HAP-1 (cell line): ENCODE results near the gene RAB11B.
"Not testable (repeated sequence)": the region's sequence is repeated elsewhere in the genome, so short reads cannot be mapped to it uniquely, and the experiment has no call there.

Experiments
- DNase-seq, 2 experiments: peaks; one replicate each; pipeline ENCODE4 v3.0.0-alpha.2; 2016 to 2020; ENCODE audit warnings: low spot score in 2 of 2
- H3K27me3 ChIP-seq: fragments of 250-450 bp; sonication (Bioruptor Pico); 2 replicates; pipeline ENCODE4 v1.5.1; 2020; ENCODE audit warnings: low read depth, mild to moderate bottlenecking, moderate library complexity
- H3K36me3 ChIP-seq: fragments of 250-450 bp; sonication (Bioruptor Pico); replicated peaks from 2 replicates; pipeline ENCODE4 v1.5.1; 2020; ENCODE audit warnings: mild to moderate bottlenecking
- H3K4me1 ChIP-seq: fragments of 250-450 bp; sonication (Bioruptor Pico); 2 replicates; pipeline ENCODE4 v1.5.1; 2020; ENCODE audit warnings: mild to moderate bottlenecking
- H3K4me3 ChIP-seq: fragments of 250-450 bp; sonication (Bioruptor Pico); 2 replicates; pipeline ENCODE4 v1.5.1; 2020; ENCODE audit warnings: mild to moderate bottlenecking, moderate library complexity
- H3K9me3 ChIP-seq: fragments of 250-450 bp; sonication (Bioruptor Pico); 2 replicates; pipeline ENCODE4 v1.5.1; 2020; ENCODE audit warnings: mild to moderate bottlenecking, moderate library complexity
- in situ Hi-C: fragments of 300-500 bp; cut with MboI; formaldehyde crosslinking; loops from 3 replicates; pipeline ENCODE4 v1.14.3; 2020; ENCODE audit warnings: low sequenced_read_pairs, inconsistent platforms, mixed read lengths

Gene RAB11B

GRCh38 chr19:8413629-8413995, 23.5 kb downstream of the RAB11B start:
- no peaks in the 10 kb centered on the region for H3K9me3 ChIP-seq
- peak overlapping the region; percentile 55 for H3K4me3 ChIP-seq
- in situ Hi-C loops = no loop called here
- H3K4me1 ChIP-seq = peaks cover 18% of the 10 kb centered on the region
- no peak for DNase-seq
- H3K27me3 ChIP-seq = no peaks in the 10 kb centered on the region
- no peaks in the 10 kb centered on the region for H3K36me3 ChIP-seq

- H3K9me3 ChIP-seq = no peaks in the 10 kb centered on the region
- H3K4me3 ChIP-seq = no peak overlapping the region
- H3K36me3 ChIP-seq = no peaks in the 10 kb centered on the region
- peaks cover 18% of the 10 kb centered on the region for H3K4me1 ChIP-seq
- no peaks in the 10 kb centered on the region for H3K27me3 ChIP-seq
- in situ Hi-C loops = no loop called here
- DNase-seq = no peak
Observed at GRCh38 chr19:8416796-8417195, 26.6 kb downstream of the RAB11B start.

- Histone ChIP-seq H3K36me3 (no peaks in the 10 kb centered on the region), H3K4me3 (no peak overlapping the region), H3K9me3 (no peaks in the 10 kb centered on the region), H3K27me3 (no peaks in the 10 kb centered on the region), H3K4me1 (peaks cover 2% of the 10 kb centered on the region; the same call in 1 of the 2 replicates)
- in situ Hi-C loops = no loop called here
- no peak for DNase-seq
Observed at GRCh38 chr19:8421484-8422461, 31.6 kb downstream of the RAB11B start.

GRCh38 chr19:8423817-8424223, 33.7 kb downstream of the RAB11B start:
- Histone ChIP-seq H3K4me3 (no peak overlapping the region), H3K27me3 (no peaks in the 10 kb centered on the region), H3K9me3 (no peaks in the 10 kb centered on the region), H3K36me3 (no peaks in the 10 kb centered on the region), H3K4me1 (peaks cover 2% of the 10 kb centered on the region; the same call in 1 of the 2 replicates)
- DNase-seq = peak; percentile 35 to 73
- in situ Hi-C loops = no loop called here

GRCh38 chr19:8425331-8425730, 35.2 kb downstream of the RAB11B start:
- in situ Hi-C loops, H3K4me1 ChIP-seq, DNase-seq, H3K4me3 ChIP-seq, H3K36me3 ChIP-seq, H3K9me3 ChIP-seq, H3K27me3 ChIP-seq: not testable (repeated sequence)

GRCh38 chr19:8426283-8426682, 36.1 kb downstream of the RAB11B start:
- H3K4me3 ChIP-seq = no peak overlapping the region
- H3K36me3 ChIP-seq = no peaks in the 10 kb centered on the region
- peaks cover 2% of the 10 kb centered on the region; the same call in 1 of the 2 replicates for H3K4me1 ChIP-seq
- no peak for DNase-seq
- no peaks in the 10 kb centered on the region for H3K27me3 ChIP-seq
- in situ Hi-C loops = no loop called here
- H3K9me3 ChIP-seq = no peaks in the 10 kb centered on the region

GRCh38 chr19:8429044-8429443, 38.9 kb downstream of the RAB11B start:
- DNase-seq = no peak
- Histone ChIP-seq H3K4me1 (no peaks in the 10 kb centered on the region), H3K27me3 (no peaks in the 10 kb centered on the region), H3K4me3 (no peak overlapping the region), H3K36me3 (no peaks in the 10 kb centered on the region), H3K9me3 (no peaks in the 10 kb centered on the region)
- in situ Hi-C loops = no loop called here

- Histone ChIP-seq H3K4me3 (no peak overlapping the region), H3K27me3 (no peaks in the 10 kb centered on the region), H3K36me3 (no peaks in the 10 kb centered on the region), H3K9me3 (no peaks in the 10 kb centered on the region), H3K4me1 (no peaks in the 10 kb centered on the region)
- no peak for DNase-seq
- in situ Hi-C loops = no loop called here
Observed at GRCh38 chr19:8429826-8430225, 39.7 kb downstream of the RAB11B start.

- no peak for DNase-seq
- H3K4me3 ChIP-seq = no peak overlapping the region
- in situ Hi-C loops = no loop called here
- no peaks in the 10 kb centered on the region for H3K36me3 ChIP-seq
- no peaks in the 10 kb centered on the region for H3K4me1 ChIP-seq
- no peaks in the 10 kb centered on the region for H3K9me3 ChIP-seq
- H3K27me3 ChIP-seq = no peaks in the 10 kb centered on the region
Observed at GRCh38 chr19:8430650-8431049, 40.5 kb downstream of the RAB11B start.

GRCh38 chr19:8438236-8438635, 48.1 kb downstream of the RAB11B start:
- H3K27me3 ChIP-seq = no peaks in the 10 kb centered on the region
- no peak overlapping the region for H3K4me3 ChIP-seq
- in situ Hi-C loops = no loop called here
- no peaks in the 10 kb centered on the region for H3K9me3 ChIP-seq
- no peak for DNase-seq
- no peaks in the 10 kb centered on the region for H3K36me3 ChIP-seq
- no peaks in the 10 kb centered on the region; the same call in 1 of the 2 replicates for H3K4me1 ChIP-seq

- Histone ChIP-seq H3K27me3 (no peaks in the 10 kb centered on the region), H3K36me3 (peaks cover 14% of the 10 kb centered on the region), H3K4me1 (peaks cover 4% of the 10 kb centered on the region), H3K4me3 (no peak overlapping the region), H3K9me3 (no peaks in the 10 kb centered on the region)
- peak in 1 of 2 experiments; percentile 37 for DNase-seq
- in situ Hi-C loops = no loop called here
Observed at GRCh38 chr19:8441725-8442544, 51.8 kb downstream of the RAB11B start.

- in situ Hi-C loops, DNase-seq, H3K9me3 ChIP-seq, H3K27me3 ChIP-seq: not testable (repeated sequence)
- peak overlapping the region; percentile 98 for H3K4me3 ChIP-seq
- peaks cover 23% of the 10 kb centered on the region for H3K36me3 ChIP-seq
- H3K4me1 ChIP-seq = peaks cover 25% of the 10 kb centered on the region
Observed at GRCh38 chr19:8444140-8444676, 54.0 kb downstream of the RAB11B start.

GRCh38 chr19:8444677-8445487, 54.7 kb downstream of the RAB11B start, which contains the start of gene HNRNPM:
HNRNPM (plus strand) TSS chr19:8444975; CDS start chr19:8444999, 24 bp downstream.
- Histone ChIP-seq H3K4me1 (peaks cover 25% of the 10 kb centered on the region), H3K9me3 (no peaks in the 10 kb centered on the region), H3K36me3 (peaks cover 25% of the 10 kb centered on the region), H3K4me3 (peak within 1 kb of the TSS; percentile 98), H3K27me3 (no peaks in the 10 kb centered on the region)
- in situ Hi-C loops = no loop called here
- DNase-seq = peak; percentile 96 to 100
